HAP-1 (cell line): ENCODE results near the gene BTLA.
A peak's percentile ranks its signal among the peaks of the same experiment; 100 is the strongest.
"Not testable (repeated sequence)": the region's sequence is repeated elsewhere in the genome, so short reads cannot be mapped to it uniquely, and the experiment has no call there.

Experiments used
- DNase-seq, 2 experiments: peaks; one replicate each; pipeline ENCODE4 v3.0.0-alpha.2; 2016 to 2020; ENCODE audit warnings: low spot score in 2 of 2
- H3K27me3 ChIP-seq: fragments of 250-450 bp; sonication (Bioruptor Pico); 2 replicates; pipeline ENCODE4 v1.5.1; 2020; ENCODE audit warnings: low read depth, mild to moderate bottlenecking, moderate library complexity
- H3K36me3 ChIP-seq: fragments of 250-450 bp; sonication (Bioruptor Pico); replicated peaks from 2 replicates; pipeline ENCODE4 v1.5.1; 2020; ENCODE audit warnings: mild to moderate bottlenecking
- H3K4me1 ChIP-seq: fragments of 250-450 bp; sonication (Bioruptor Pico); 2 replicates; pipeline ENCODE4 v1.5.1; 2020; ENCODE audit warnings: mild to moderate bottlenecking
- H3K4me3 ChIP-seq: fragments of 250-450 bp; sonication (Bioruptor Pico); 2 replicates; pipeline ENCODE4 v1.5.1; 2020; ENCODE audit warnings: mild to moderate bottlenecking, moderate library complexity
- H3K9me3 ChIP-seq: fragments of 250-450 bp; sonication (Bioruptor Pico); 2 replicates; pipeline ENCODE4 v1.5.1; 2020; ENCODE audit warnings: mild to moderate bottlenecking, moderate library complexity
- in situ Hi-C: fragments of 300-500 bp; cut with MboI; formaldehyde crosslinking; loops from 3 replicates; pipeline ENCODE4 v1.14.3; 2020; ENCODE audit warnings: low sequenced_read_pairs, inconsistent platforms, mixed read lengths

BTLA gene

DNA sequence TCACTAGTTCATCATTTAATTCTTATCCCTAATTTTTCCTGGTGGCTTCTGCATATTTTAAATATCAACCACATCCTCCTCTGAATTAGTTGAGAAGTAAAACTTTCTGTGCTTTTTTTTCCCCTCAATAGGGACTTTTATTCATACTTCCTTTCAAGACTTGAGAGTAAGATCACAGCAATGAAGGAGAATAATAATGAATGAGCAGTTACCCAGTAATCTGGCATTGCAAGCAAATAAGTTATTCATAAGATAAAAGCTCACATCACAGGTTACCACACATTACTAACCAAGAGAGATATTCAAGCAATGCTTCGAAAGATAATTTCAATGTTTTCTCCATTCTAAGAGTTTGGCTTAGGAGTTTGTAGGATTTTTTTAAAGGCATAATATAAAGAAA lies 50.3 kb downstream of the BTLA start:
- DNase-seq: no peak
- no peaks in the 10 kb centered on the region for H3K27me3 ChIP-seq
- in situ Hi-C loops: no loop called here
- H3K36me3 ChIP-seq: no peaks in the 10 kb centered on the region
- peaks cover 5% of the 10 kb centered on the region; the same call in 1 of the 2 replicates for H3K4me1 ChIP-seq
- no peak overlapping the region for H3K4me3 ChIP-seq
- H3K9me3 ChIP-seq: no peaks in the 10 kb centered on the region

DNA sequence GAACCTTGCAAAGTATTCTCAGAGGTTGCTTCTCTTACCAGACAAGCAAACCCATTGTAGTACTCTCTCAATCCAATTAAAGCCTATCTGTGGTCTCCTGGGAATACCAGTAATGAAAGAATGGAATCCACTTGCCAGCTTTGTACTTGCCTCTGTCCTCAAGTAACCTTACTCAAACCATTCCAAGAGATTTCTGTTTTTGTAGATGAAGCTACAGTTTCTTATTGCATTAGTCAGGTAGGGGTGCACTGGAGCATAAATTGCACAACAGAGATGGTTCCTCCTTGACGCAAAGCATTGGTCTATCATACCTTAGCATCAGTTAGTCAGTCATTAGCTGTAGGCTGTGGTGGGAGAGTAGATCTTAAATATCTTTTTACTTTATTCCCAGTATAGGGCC lies 52.9 kb downstream of the BTLA start:
- peak in 1 of 2 experiments; percentile 55 for DNase-seq
- Histone ChIP-seq H3K9me3 (no peaks in the 10 kb centered on the region), H3K4me1 (peaks cover 5% of the 10 kb centered on the region; the same call in 1 of the 2 replicates), H3K36me3 (no peaks in the 10 kb centered on the region), H3K27me3 (no peaks in the 10 kb centered on the region), H3K4me3 (no peak overlapping the region)
- in situ Hi-C loops: no loop called here

DNA sequence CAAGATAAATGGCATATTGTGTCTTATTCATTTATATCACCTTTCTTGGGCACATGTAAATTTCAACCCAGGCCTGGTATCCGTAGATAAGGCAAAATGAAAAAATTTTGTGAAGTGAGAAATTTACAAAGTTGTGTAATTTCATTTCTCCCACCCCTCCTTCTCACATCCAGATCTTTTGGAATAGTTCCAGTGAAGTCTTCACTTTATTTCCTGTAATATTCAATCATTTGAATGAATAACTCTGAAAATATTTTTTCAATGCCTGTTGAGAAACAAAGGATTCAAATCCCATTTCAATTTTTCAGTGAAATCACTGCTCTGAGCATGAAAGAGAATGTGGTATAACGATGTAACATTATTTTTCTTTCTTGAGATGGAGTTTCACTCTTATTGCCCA lies 53.4 kb downstream of the BTLA start:
- Histone ChIP-seq H3K27me3 (no peaks in the 10 kb centered on the region), H3K4me1 (peaks cover 5% of the 10 kb centered on the region; the same call in 1 of the 2 replicates), H3K9me3 (no peaks in the 10 kb centered on the region), H3K4me3 (no peak overlapping the region), H3K36me3 (no peaks in the 10 kb centered on the region)
- no peak for DNase-seq
- in situ Hi-C loops: no loop called here

DNA sequence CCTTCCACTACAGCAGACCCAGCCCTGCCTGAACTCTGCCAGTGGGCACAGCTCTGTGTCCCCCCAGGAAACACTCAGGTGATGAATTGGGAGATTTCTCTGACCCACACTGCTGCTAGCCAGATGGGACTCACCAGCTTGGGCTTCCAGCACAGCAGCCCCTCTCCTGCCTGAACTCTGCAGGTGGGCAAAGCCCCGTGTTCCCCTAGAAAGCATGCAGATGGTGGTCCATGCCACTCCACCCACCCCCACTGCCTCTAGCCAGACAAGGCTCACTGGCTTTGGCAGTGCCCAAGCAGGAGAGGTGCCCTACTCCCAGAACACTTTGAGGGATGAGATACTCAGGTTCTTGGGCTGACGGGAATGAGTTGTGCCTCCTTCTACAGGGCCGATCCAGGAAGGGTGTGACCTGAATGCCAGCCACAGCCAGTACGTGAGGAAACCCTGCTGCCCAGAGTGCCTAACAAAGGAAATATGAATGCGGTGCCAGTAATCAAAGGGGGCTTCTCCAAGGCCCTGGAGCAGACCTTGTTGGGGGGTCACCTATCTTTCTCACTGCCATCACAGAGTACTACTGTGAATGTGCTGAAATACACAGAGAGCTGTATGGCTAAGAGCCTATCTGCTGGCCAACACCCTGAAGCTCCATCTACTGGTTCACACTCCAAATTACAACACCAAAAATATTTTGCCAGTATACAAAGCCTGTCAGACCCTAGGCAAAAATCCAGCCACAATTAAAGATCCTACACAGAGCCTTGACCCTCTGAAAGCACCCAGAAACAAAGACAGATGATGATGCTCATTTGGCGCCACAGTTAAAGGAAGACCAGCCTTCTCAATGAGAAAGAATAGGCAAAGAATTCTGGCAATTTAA lies 61.9 kb downstream of the BTLA start:
- H3K4me3 ChIP-seq: no peak overlapping the region
- no peaks in the 10 kb centered on the region for H3K9me3 ChIP-seq
- H3K27me3 ChIP-seq: no peaks in the 10 kb centered on the region
- H3K36me3 ChIP-seq: no peaks in the 10 kb centered on the region
- peak; percentile 36 to 59 for DNase-seq
- in situ Hi-C loops: no loop called here
- no peaks in the 10 kb centered on the region for H3K4me1 ChIP-seq

DNA sequence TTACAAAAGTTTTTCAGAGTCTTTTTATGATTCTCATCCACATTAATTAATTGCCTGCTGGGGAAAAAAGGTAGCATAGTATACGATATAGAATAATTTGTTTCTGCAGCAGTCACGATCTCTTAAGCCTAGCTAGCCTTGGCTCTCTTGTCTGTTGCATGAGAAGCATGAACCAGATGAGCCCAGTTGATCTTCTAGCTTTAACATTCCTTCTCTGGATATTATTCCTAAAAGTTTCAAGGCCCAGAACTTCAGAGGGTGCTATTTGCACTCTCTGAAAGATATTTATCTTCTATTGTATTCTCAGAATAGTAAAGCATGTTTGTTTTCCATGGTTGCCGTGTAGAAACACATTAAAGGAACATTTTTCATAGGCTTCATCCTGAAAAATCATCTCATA lies 69.3 kb downstream of the BTLA start:
- Histone ChIP-seq H3K9me3 (no peaks in the 10 kb centered on the region), H3K27me3 (no peaks in the 10 kb centered on the region), H3K4me3 (no peak overlapping the region), H3K36me3 (no peaks in the 10 kb centered on the region), H3K4me1 (peaks cover 26% of the 10 kb centered on the region)
- in situ Hi-C loops: no loop called here
- DNase-seq: no peak

DNA sequence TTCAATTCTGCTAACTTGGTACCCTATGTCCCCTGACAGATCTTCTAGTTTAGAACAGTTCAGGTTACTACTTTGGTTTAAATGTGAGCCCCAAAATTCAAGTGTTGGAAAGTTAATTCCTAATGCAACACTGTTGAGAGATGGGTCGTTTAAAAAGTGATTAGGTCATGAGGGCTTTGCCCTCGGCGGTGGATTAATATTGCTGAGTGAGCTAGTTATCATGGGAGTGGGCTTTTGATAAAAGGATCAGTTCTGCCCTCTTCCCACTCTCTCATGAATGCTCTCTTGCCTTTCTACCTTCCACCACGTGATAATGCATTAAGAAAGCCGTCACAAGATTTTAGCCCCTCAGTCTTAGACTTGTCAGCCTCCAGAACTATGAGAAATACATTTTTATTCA lies 72.1 kb downstream of the BTLA start:
- peaks cover 26% of the 10 kb centered on the region for H3K4me1 ChIP-seq
- H3K36me3 ChIP-seq: no peaks in the 10 kb centered on the region
- in situ Hi-C loops: no loop called here
- DNase-seq: no peak
- no peaks in the 10 kb centered on the region for H3K27me3 ChIP-seq
- no peaks in the 10 kb centered on the region for H3K9me3 ChIP-seq
- no peak overlapping the region for H3K4me3 ChIP-seq

DNA sequence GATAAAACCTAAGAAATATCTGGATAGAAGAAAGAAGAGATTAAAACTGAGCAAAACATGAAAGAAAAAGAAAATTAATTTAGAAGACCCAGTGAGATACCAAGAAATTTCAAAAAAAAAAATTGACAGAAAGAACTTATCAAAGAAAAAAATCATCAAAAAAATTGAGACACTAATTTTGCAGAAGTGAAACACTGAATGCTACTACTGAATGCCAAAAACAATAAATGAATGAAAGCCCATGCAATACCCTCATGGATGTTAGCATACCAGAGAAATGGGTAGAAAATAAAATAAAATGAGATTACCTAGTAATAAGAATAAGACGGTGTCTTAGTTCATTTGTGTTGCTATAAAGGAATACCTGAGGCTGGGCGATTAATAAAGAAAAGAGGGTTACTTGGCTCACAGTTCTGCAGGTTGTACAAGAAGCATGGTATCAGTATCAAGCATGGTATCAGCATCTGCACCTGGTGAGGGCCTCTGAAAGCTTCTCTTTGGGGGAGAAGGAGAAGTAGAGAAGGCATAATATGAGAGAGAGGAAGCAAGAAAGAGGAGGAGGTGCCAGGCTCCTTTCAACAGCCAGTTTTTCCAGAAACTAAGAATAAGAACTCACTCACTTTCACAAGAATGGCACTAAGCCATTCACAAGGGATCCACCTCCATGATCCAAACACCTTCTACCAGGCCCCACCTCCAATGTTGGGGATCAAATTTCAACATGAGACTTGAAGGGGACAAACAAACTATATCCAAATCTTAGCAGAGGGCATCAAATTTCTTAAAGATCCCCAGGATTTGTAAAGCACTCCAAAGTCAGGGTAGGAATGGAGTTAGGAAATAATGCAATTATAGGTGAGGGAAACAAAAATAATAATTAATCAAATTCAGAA lies 73.2 kb downstream of the BTLA start:
- H3K4me1 ChIP-seq: peaks cover 24% of the 10 kb centered on the region
- H3K9me3 ChIP-seq: no peaks in the 10 kb centered on the region
- H3K27me3 ChIP-seq: no peaks in the 10 kb centered on the region
- no peaks in the 10 kb centered on the region for H3K36me3 ChIP-seq
- in situ Hi-C loops: no loop called here
- no peak overlapping the region for H3K4me3 ChIP-seq
- DNase-seq: no peak

DNA sequence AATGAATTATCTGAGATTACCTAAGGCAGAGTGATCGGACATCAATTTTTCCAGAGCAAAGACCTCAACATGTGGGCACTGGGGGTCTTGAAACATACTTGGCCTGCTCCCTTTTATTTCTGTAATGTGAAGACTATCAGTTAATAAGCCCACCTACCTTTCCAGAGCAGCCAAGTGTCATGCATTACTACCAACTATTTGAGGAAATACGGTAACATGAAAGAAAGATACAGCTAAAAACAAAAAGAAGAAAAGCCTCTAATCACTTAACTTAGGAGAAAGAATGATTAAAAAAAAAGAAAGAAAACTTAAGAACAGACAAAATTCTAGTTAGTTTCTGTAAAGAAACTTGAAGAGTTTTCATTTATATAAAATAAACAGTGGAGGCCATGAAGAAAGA lies 73.9 kb downstream of the BTLA start:
- Histone ChIP-seq H3K9me3 (no peaks in the 10 kb centered on the region), H3K4me1 (peaks cover 24% of the 10 kb centered on the region), H3K36me3 (no peaks in the 10 kb centered on the region), H3K4me3 (no peak overlapping the region), H3K27me3 (no peaks in the 10 kb centered on the region)
- DNase-seq: no peak
- in situ Hi-C loops: no loop called here

DNA sequence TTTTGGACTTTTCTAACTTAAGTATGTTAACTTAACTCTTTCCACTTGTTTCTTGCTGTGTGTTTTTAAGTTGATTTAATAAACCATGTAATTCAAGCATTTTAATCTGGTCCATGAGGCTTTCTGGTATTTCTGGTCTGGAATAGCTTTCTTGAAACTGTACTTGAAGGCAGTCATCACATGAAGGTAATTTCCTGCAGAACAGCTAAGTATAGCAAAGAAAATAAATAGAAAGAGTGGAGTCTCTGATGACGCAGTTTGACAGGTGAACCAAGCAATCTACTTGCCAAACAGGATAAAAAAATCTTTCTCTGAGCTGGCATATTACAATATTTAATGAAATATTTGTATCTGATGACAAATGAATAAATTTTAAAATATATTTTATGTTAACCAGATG lies 74.9 kb downstream of the BTLA start:
- H3K27me3 ChIP-seq: no peaks in the 10 kb centered on the region
- no peak overlapping the region for H3K4me3 ChIP-seq
- peaks cover 14% of the 10 kb centered on the region for H3K4me1 ChIP-seq
- DNase-seq: no peak
- H3K36me3 ChIP-seq: no peaks in the 10 kb centered on the region
- in situ Hi-C loops: no loop called here
- H3K9me3 ChIP-seq: no peaks in the 10 kb centered on the region

DNA sequence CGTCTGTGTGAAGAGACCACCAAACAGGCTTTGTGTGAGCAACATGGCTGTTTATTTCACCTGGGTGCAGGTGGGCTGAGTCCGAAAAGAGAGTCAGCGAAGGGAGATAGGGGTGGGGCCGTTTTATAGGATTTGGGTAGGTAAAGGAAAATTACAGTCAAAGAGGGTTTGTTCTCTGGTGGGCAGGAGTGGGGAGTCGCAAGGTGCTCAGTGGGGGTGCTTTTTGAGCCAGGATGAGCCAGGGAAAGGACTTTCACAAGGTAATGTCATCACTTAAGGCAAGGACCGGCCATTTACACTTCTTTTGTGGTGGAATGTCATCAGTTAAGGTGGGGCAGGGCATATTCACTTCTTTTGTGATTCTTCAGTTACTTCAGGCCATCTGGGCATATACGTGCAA lies 76.4 kb downstream of the BTLA start:
- in situ Hi-C loops, H3K4me1 ChIP-seq, DNase-seq, H3K4me3 ChIP-seq, H3K27me3 ChIP-seq, H3K9me3 ChIP-seq, H3K36me3 ChIP-seq: not testable (repeated sequence)

DNA sequence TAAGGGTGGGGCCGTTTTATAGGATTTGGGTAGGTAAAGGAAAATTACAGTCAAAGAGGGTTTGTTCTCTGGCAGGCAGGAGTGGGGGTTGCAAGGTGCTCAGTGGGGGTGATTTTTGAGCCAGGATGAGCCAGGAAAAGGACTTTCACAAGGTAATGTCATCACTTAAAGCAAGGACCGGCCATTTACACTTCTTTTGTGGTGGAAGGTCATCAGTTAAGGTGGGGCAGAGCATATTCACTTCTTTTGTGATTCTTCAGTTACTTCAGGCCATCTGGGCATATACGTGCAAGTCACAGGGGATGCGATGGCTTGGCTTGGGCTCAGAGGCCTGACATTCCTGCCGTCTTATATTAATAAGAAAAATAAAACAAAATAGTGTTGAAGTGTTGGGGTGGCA lies 80.7 kb downstream of the BTLA start:
- H3K36me3 ChIP-seq, H3K27me3 ChIP-seq, H3K4me1 ChIP-seq, DNase-seq, H3K4me3 ChIP-seq, H3K9me3 ChIP-seq, in situ Hi-C loops: not testable (repeated sequence)

DNA sequence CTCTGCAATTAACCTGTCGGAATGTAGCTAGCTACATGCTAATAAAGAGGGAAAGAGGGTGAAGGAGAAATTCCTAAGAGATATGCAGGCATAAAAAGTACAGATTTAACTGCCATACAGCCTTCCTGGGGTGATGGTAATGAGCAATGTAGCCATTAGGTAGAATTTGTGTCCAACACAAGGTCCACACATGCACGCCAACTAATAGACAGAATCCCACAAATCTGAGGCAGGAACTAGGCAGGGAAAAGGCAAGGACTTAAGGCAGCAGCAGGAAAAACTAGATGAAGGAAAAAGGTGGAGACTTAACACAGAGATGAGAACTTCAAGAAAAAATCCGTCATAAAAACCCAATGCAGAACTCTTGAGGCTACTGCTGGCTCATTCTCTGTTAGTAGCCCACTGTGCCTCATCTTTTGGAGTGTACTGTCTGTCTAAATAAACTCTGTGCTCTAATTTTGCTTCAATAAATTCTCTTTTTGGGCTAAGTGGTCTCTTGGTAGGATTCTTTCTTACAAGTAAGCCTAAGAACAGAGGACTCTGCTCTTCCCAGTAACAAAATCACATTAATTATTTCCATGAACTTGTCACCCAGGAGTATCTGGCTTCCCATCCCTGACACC lies 81.5 kb downstream of the BTLA start:
- in situ Hi-C loops: no loop called here
- Histone ChIP-seq H3K4me1 (no peaks in the 10 kb centered on the region), H3K27me3 (no peaks in the 10 kb centered on the region), H3K36me3 (no peaks in the 10 kb centered on the region), H3K9me3 (no peaks in the 10 kb centered on the region), H3K4me3 (no peak overlapping the region)
- no peak for DNase-seq

DNA sequence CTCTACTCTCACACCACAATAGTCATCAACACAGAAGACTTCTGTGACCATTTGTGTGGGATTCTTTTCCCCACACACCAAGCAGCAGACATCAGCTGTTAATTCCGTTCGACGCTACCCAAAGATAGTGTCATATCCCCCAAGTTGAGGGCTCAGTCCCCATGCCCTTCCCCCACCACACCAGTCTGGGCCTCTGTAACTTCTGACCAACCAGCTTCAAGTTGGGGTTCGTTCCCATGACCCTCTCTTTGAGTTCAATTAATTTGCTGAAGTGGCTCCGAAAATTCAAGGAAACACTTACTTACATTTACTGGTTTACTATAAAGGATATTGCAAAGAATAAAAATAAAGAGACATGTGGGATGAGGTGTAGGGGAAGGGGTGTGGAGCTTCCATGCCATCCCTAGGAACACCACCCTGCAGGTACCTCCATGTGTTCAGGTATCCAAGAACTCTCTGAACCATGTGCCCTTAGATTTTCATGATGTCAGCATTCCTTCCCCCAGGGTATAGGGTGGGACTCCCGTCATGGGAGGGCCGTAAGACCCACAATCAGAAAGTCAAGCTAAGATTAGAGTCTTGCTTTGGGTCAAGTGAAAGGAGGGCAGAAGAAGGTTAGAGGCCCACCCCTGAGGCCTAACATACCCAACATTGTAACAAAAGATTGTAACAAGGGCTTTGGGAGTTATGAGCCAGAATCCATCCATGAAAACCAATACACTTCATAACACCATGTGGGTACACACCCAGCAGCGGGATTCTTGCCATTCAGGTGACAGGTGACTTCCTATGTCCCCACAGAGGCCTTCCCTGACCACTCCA lies 82.7 kb downstream of the BTLA start:
- in situ Hi-C loops: no loop called here
- no peaks in the 10 kb centered on the region for H3K4me1 ChIP-seq
- H3K4me3 ChIP-seq: no peak overlapping the region
- H3K9me3 ChIP-seq: no peaks in the 10 kb centered on the region
- DNase-seq: no peak
- no peaks in the 10 kb centered on the region for H3K36me3 ChIP-seq
- H3K27me3 ChIP-seq: no peaks in the 10 kb centered on the region
